Adrenal gland (tissue), 5 donors: ENCODE data around the gene TNS3.

Experiments used
- POLR2A ChIP-seq, 2 donors: fragments of 450-650 bp; IDR thresholded peaks; one replicate each; pipeline ENCODE4 v1.6.1; 2017; ENCODE audit warnings: antibody characterized with exemption in 2 of 2, mild to moderate bottlenecking in 2 of 2, moderate library complexity in 1 of 2
- TF ChIP-seq, protein P1 (sequence below), 6 experiments: fragments of 450-650 bp in 4 of 6; fragments of 200-600 bp in 2 of 6; sonication (generic) in 1 of 6; IDR thresholded peaks; 1 replicate in 5 of 6; 2 replicates in 1 of 6; pipeline versions ENCODE4 v1.5.1 to v1.8.0; 2016 to 2021; ENCODE audit warnings: antibody characterized with exemption in 6 of 6, mild to moderate bottlenecking in 2 of 6, moderate library complexity in 1 of 6
- donor health status: DM: no; HTN: no; CAD: no.

GRCh38 chr7:47516985-47517600 lies 64.8 kb downstream of the TNS3 start:
- TF ChIP-seq, protein P1, sequence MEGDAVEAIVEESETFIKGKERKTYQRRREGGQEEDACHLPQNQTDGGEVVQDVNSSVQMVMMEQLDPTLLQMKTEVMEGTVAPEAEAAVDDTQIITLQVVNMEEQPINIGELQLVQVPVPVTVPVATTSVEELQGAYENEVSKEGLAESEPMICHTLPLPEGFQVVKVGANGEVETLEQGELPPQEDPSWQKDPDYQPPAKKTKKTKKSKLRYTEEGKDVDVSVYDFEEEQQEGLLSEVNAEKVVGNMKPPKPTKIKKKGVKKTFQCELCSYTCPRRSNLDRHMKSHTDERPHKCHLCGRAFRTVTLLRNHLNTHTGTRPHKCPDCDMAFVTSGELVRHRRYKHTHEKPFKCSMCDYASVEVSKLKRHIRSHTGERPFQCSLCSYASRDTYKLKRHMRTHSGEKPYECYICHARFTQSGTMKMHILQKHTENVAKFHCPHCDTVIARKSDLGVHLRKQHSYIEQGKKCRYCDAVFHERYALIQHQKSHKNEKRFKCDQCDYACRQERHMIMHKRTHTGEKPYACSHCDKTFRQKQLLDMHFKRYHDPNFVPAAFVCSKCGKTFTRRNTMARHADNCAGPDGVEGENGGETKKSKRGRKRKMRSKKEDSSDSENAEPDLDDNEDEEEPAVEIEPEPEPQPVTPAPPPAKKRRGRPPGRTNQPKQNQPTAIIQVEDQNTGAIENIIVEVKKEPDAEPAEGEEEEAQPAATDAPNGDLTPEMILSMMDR (IDR thresholded peaks at IDR 0.05): no peak
- TF ChIP-seq POLR2A (IDR thresholded peaks at IDR 0.05): no peak
